Sigmoid colon (tissue), 7 donors: Measurements from ENCODE around the gene ADCY5. TPM values are rescaled to one million over a fixed set of nuclear protein-coding genes. Genes with fewer than 3 reads are reported as not detected.
"Not testable (repeated sequence)": the region's sequence is repeated elsewhere in the genome, so short reads cannot be mapped to it uniquely, and the experiment has no call there.

ENCODE experiments used
- DNase-seq: peaks from one replicate; pipeline ENCODE4 v3.0.0-alpha.2; 2019
- H3K27ac ChIP-seq, 4 donors: fragments of 200-600 bp; sonication (generic); one replicate each; pipeline ENCODE4 v1.5.1; 2016 to 2019; ENCODE audit warnings: mild to moderate bottlenecking in 1 of 4
- H3K27me3 ChIP-seq, 3 donors: fragments of 200-600 bp; sonication (generic); one replicate each; pipeline ENCODE4 v1.5.1; 2019; ENCODE audit warnings: mild to moderate bottlenecking in 1 of 3
- H3K36me3 ChIP-seq, 4 donors: fragments of 200-600 bp; sonication (generic); one replicate each; pipeline ENCODE4 v1.5.1; 2016 to 2019
- H3K4me1 ChIP-seq, 4 donors: fragments of 200-600 bp; sonication (generic); one replicate each; pipeline ENCODE4 v1.5.1; 2017 to 2019
- H3K4me3 ChIP-seq, 4 donors: fragments of 200-600 bp; sonication (generic); one replicate each; pipeline ENCODE4 v1.5.1; 2017 to 2019; ENCODE audit warnings: mild to moderate bottlenecking in 2 of 4, moderate library complexity in 1 of 4
- H3K9me3 ChIP-seq, 4 donors: fragments of 200-600 bp in 3 of 4; sonication (generic) in 3 of 4; one replicate each; pipeline versions ENCODE4 v1.5.1 to v1.6.1; 2013 to 2019
- EP300 ChIP-seq, 4 donors: sonication (generic); formaldehyde crosslinking; IDR thresholded peaks; one replicate each; pipeline ENCODE4 v1.6.1; 2017; ENCODE audit warnings: antibody characterized with exemption in 4 of 4
- POLR2A ChIP-seq, 2 donors: fragments of 450-650 bp; IDR thresholded peaks; one replicate each; pipeline ENCODE4 v1.6.1; 2016; ENCODE audit warnings: antibody characterized with exemption in 2 of 2, mild to moderate bottlenecking in 2 of 2, moderate library complexity in 2 of 2
- POLR2AphosphoS5 ChIP-seq, 4 donors: sonication (generic); formaldehyde crosslinking; IDR thresholded peaks; one replicate each; pipeline ENCODE4 v1.6.1; 2017; ENCODE audit warnings: antibody characterized with exemption in 4 of 4
- WGBS, 2 donors: extraction: QIAGEN DNeasy Blood & Tissue Kit; methylation state at CpG; one replicate each; pipeline ENCODE4 v1.1.7; 2013; 5-methylcytosine and 5-hydroxymethylcytosine counted together
- intact Hi-C: fragments of 100-400 bp; cut with DNase I; formaldehyde crosslinking; loops from one replicate; pipeline ENCODE4 v1.15.1; 2023
- polyA plus RNA-seq, 3 donors: library from polyadenylated mRNA; stranded (reverse); fragments of 200-250 nt; gene quantifications; one replicate each; pipeline ENCODE4 v1.2.3, GENCODE V29; 2013
- total RNA-seq, 4 donors: library from RNA; depleted of rRNA; stranded (reverse); fragments of >200 nt; gene quantifications; one replicate each; pipeline ENCODE4 v1.1.0, GENCODE V29; 2016
- TF ChIP-seq, protein P1 (sequence below), 4 experiments: fragments of 450-650 bp in 3 of 4; fragments of 200-600 bp in 1 of 4; IDR thresholded peaks; one replicate each; pipeline ENCODE4 v1.5.1; 2016 to 2019; ENCODE audit warnings: antibody characterized with exemption in 4 of 4, mild to moderate bottlenecking in 3 of 4, moderate library complexity in 2 of 4
- donor health status: healthy with polysubstance abuse.
- donor health status: Bipolar disorder and iron deficiency.
- donor health status: healthy.

Gene ADCY5
- total and polyA plus RNA-seq, 7 donors = 1.4 to 84.4 (median 39.5) TPM

DNA sequence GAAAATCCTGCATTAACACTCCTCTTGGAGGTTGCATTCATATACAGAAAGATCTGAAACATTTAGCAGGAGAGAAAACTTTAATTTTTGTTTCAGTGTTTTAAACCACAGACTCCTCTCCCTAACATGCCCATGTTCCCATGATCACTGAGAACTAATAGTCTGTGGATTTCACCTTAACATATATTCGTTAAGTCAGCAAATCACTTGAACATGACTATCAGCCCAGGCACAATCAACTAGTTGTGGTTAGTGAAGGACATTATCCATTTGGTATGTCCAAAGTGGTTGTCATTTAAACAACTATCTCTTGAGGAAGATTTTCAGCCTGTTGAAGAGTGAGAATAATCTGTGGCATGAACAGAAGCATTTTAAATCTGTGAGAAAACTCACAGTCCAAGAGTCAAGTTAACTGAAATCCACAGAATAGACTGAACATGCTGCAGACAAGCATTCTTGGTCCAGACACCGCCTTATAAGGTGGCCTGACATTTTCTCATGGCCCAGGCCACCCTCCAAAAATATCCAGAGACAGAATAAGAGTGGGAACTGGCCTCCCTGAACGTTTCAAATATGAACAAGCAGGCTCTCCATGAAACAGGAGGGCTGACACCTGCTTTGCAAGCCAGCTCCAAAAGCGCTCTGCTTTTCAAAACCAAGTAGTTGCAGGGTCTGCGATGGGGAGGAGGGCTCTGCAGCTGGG is 39.9 kb upstream of the ADCY5 start:
- DNase-seq = no peak
- WGBS, 2 donors = 87 to 90% methylated on average over 5 of the region's 5 CpGs
- intact Hi-C loops = loop anchor here (1.0 to 5.0 kb wide), 3 partner anchors 36 to 158 kb away; no protein-coding TSS in a partner anchor

DNA sequence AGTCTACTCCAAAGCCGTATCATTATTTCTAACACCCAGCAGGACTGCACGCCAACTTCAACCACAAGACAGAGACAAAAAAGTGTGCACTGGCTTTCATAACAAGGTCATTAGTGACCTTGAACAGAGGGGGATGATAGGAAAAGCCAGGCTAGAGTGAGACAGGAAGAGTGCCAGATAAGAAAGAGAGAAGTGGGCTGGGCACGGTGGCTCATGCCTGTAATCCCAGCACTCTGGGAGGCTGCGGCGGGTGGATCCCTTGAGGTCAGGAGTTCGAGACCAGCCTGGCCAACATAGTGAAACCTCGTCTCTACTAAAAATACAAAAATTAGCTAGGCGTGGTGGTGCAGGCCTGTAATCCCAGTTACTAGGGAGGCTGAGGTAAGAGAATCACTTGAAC is 38.2 kb upstream of the ADCY5 start:
- DNase-seq, H3K36me3 ChIP-seq, H3K27ac ChIP-seq, H3K27me3 ChIP-seq, H3K9me3 ChIP-seq, H3K4me3 ChIP-seq: not testable (repeated sequence)
- intact Hi-C loops = loop anchor here (5.0 kb wide), 1 partner anchor 35 kb away; no protein-coding TSS in a partner anchor
- H3K4me1 ChIP-seq = peaks cover 0 to 13% (median 9%) of the 10 kb centered on the region in 4 donors
- WGBS, 2 donors = 87% methylated on average over 8 of the region's 8 CpGs

More for the DNA sequence above, 39.9 kb upstream of the ADCY5 start:
- Histone ChIP-seq H3K4me1 (peaks cover 0 to 13% (median 9%) of the 10 kb centered on the region in 4 donors), H3K4me3 (no peak overlapping the region), H3K36me3 (peaks cover 0 to 6% (median 0%) of the 10 kb centered on the region in 4 donors), H3K27me3 (no peaks in the 10 kb centered on the region), H3K9me3 (no peaks in the 10 kb centered on the region), H3K27ac (peak overlapping the region; percentile 28 to 67 (median 64))
- no peak for TF ChIP-seq POLR2A (IDR thresholded peaks at IDR 0.05)
- TF ChIP-seq EP300 (IDR thresholded peaks at IDR 0.05) = no peak
- no peak for TF ChIP-seq POLR2AphosphoS5 (IDR thresholded peaks at IDR 0.05)
- TF ChIP-seq, protein P1, sequence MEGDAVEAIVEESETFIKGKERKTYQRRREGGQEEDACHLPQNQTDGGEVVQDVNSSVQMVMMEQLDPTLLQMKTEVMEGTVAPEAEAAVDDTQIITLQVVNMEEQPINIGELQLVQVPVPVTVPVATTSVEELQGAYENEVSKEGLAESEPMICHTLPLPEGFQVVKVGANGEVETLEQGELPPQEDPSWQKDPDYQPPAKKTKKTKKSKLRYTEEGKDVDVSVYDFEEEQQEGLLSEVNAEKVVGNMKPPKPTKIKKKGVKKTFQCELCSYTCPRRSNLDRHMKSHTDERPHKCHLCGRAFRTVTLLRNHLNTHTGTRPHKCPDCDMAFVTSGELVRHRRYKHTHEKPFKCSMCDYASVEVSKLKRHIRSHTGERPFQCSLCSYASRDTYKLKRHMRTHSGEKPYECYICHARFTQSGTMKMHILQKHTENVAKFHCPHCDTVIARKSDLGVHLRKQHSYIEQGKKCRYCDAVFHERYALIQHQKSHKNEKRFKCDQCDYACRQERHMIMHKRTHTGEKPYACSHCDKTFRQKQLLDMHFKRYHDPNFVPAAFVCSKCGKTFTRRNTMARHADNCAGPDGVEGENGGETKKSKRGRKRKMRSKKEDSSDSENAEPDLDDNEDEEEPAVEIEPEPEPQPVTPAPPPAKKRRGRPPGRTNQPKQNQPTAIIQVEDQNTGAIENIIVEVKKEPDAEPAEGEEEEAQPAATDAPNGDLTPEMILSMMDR (IDR thresholded peaks at IDR 0.05) = no peak

DNA sequence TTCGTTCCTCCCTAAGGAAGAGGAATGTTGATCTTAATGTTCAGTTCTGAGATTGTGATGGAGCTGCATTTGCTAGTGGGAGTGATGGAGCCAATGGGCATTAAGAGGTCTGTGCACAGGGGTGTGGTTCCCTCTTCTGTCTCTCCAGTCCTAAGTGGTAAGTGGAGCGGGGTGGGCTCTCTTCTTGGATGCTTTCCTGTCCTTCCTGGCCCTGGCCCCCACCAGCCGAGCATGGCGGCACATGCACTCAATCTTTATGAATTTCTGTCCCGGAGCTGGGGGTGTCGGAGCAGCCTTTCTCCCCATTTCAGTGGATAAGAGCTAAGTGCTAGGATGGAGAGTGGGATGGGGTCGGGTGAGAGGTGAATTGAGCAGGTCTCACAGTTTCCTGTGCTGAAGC is 37.6 kb upstream of the ADCY5 start:
- intact Hi-C loops = loop anchor here (5.0 kb wide), 1 partner anchor 34 kb away; no protein-coding TSS in a partner anchor
- no peak for DNase-seq
- Histone ChIP-seq H3K27me3 (no peaks in the 10 kb centered on the region), H3K9me3 (no peaks in the 10 kb centered on the region), H3K27ac (no peak overlapping the region), H3K36me3 (peaks cover 0 to 6% (median 0%) of the 10 kb centered on the region in 4 donors), H3K4me3 (no peak overlapping the region), H3K4me1 (peaks cover 0 to 13% (median 9%) of the 10 kb centered on the region in 4 donors)
- TF ChIP-seq, protein P1 (IDR thresholded peaks at IDR 0.05) = no peak
- TF ChIP-seq EP300 (IDR thresholded peaks at IDR 0.05) (no peak), POLR2A (IDR thresholded peaks at IDR 0.05) (no peak), POLR2AphosphoS5 (IDR thresholded peaks at IDR 0.05) (no peak)
- WGBS, 2 donors = 89 to 91% methylated on average over 7 of the region's 7 CpGs

DNA sequence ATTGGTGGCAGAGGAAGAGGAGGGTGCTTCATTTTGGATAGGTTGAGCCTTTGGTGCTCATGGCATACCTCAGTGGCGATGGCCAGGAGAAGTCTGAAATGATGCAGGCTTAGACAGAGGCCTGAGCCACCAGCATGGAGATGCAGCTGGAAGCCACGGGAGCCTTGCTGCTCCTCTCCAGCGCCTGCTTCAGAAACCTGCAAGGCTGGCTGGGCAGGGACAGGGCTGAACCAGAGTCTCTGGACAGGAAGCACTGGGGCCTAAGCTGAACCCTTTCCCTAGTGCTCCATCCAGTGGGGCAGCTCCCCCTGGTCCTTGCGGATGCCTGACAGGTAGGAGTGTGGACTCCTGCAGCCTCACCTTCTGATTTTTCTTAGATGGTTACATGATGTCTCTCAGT is 36.7 kb upstream of the ADCY5 start:
- Histone ChIP-seq H3K27ac (no peak overlapping the region), H3K4me3 (no peak overlapping the region), H3K9me3 (no peaks in the 10 kb centered on the region), H3K27me3 (no peaks in the 10 kb centered on the region), H3K4me1 (peaks cover 0 to 13% (median 9%) of the 10 kb centered on the region in 4 donors), H3K36me3 (no peaks in the 10 kb centered on the region)
- WGBS, 2 donors = 83 to 86% methylated on average over 4 of the region's 4 CpGs
- intact Hi-C loops = loop anchor here (5.0 kb wide), 1 partner anchor 33 kb away; no protein-coding TSS in a partner anchor
- TF ChIP-seq POLR2A (IDR thresholded peaks at IDR 0.05) = no peak
- TF ChIP-seq POLR2AphosphoS5 (IDR thresholded peaks at IDR 0.05) = no peak
- no peak for TF ChIP-seq EP300 (IDR thresholded peaks at IDR 0.05)
- TF ChIP-seq, protein P1 (IDR thresholded peaks at IDR 0.05) = no peak
- no peak for DNase-seq

DNA sequence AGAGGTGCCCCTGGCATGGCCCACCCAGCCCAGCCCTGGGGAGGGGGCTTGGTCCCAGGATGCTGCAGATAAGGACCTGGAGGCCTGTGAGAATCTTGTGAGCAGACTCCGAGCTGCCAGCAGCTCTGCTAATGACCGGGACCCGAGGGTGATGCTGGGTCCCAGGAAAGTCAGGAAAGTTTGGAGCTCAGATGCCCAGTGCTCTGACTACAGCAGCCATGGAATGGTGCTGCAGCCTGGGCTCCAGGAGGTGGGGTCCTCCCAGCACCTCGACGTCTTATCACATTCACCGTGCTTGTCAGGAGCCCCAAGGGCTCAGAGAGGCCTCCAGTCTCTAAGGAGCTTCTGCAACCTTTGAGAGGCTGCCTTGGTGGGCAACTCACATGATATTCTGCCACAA is 34.3 kb upstream of the ADCY5 start:
- DNase-seq = no peak
- TF ChIP-seq POLR2A (IDR thresholded peaks at IDR 0.05) (no peak), POLR2AphosphoS5 (IDR thresholded peaks at IDR 0.05) (no peak), EP300 (IDR thresholded peaks at IDR 0.05) (no peak)
- TF ChIP-seq, protein P1 (IDR thresholded peaks at IDR 0.05) = no peak
- Histone ChIP-seq H3K9me3 (no peaks in the 10 kb centered on the region), H3K36me3 (no peaks in the 10 kb centered on the region), H3K27me3 (no peaks in the 10 kb centered on the region), H3K4me3 (no peak overlapping the region), H3K4me1 (peaks cover 0 to under 1% (median 0%) of the 10 kb centered on the region in 4 donors), H3K27ac (no peak overlapping the region)
- 94 to 95% methylated on average over 6 of the region's 6 CpGs for WGBS, 2 donors
- intact Hi-C loops = no loop called here
